GM19467 (cell line): Measurements from ENCODE around the gene STIMATE.

Experiments
- ATAC-seq: cut with Tn5 transposase; IDR thresholded peaks from one replicate; pipeline ENCODE4 v1.9.1; 2021; ENCODE audit warnings: mild to moderate bottlenecking, moderate library complexity; ENCODE audit not compliant: unreplicated experiment

Gene STIMATE

GRCh38 chr3:52843108-52843865 is 54.1 kb downstream of the STIMATE start:
- no peak for ATAC-seq

GRCh38 chr3:52842424-52842823 is 54.9 kb downstream of the STIMATE start:
- ATAC-seq: no peak

- ATAC-seq: no peak
These were observed 55.4 kb downstream of the STIMATE start for GRCh38 chr3:52841981-52842340.

GRCh38 chr3:52841211-52841980 is 56.0 kb downstream of the STIMATE start:
- no peak for ATAC-seq

- no peak for ATAC-seq
These were observed 57.3 kb downstream of the STIMATE start for GRCh38 chr3:52839892-52840545.

GRCh38 chr3:52839268-52839575 is 58.1 kb downstream of the STIMATE start:
- ATAC-seq: no peak

GRCh38 chr3:52838561-52839267 is 58.6 kb downstream of the STIMATE start:
- peak; percentile 54 for ATAC-seq

GRCh38 chr3:52836986-52837385 is 60.4 kb downstream of the STIMATE start:
- ATAC-seq: no peak

GRCh38 chr3:52836471-52836845 is 60.9 kb downstream of the STIMATE start:
- ATAC-seq: no peak

- ATAC-seq: no peak
These were observed 61.4 kb downstream of the STIMATE start for GRCh38 chr3:52835766-52836470.

- no peak for ATAC-seq
These were observed 62.4 kb downstream of the STIMATE start, which contains the start of gene MUSTN1 for GRCh38 chr3:52834871-52835501. Gene MUSTN1, minus strand, starts transcription at chr3:52835019. Its CDS starts 71 bp downstream, at chr3:52834948.

GRCh38 chr3:52833202-52833601 is 64.1 kb downstream of the STIMATE start:
- no peak for ATAC-seq

GRCh38 chr3:52831500-52832301 is 65.6 kb downstream of the STIMATE start:
- ATAC-seq: no peak

GRCh38 chr3:52830535-52831258 is 66.7 kb downstream of the STIMATE start, which contains the start of gene ITIH4:
Gene ITIH4, minus strand, starts transcription at chr3:52830672. Its CDS starts 30 bp downstream, at chr3:52830642.
- ATAC-seq: no peak

- ATAC-seq: no peak
These were observed 67.4 kb downstream of the STIMATE start for GRCh38 chr3:52829906-52830463.

- no peak for ATAC-seq
These were observed 67.9 kb downstream of the STIMATE start for GRCh38 chr3:52829482-52829881.

- ATAC-seq: no peak
These were observed 69.4 kb downstream of the STIMATE start for GRCh38 chr3:52827866-52828376.

- no peak for ATAC-seq
These were observed 69.9 kb downstream of the STIMATE start for GRCh38 chr3:52827441-52827840.
